Measurements from ENCODE around the gene HLCS. TPM values are rescaled to one million over a fixed set of nuclear protein-coding genes. Genes with fewer than 3 reads are reported as not detected.

The HLCS gene
- total RNA-seq, 6 experiments from 2014 or later: 20.3 to 24.5 (median 22.2) TPM

- Mint-ChIP-seq H3K27me3 (ENCODE audit: insufficient read depth) (peaks cover 3% of the 10 kb centered on the region), H3K27ac (peak overlapping the region; percentile 38; the same call in 1 of the 2 replicates), H3K36me3 (ENCODE audit: low read depth) (peaks cover 45% of the 10 kb centered on the region), H3K4me3 (no peak overlapping the region), H3K4me1 (ENCODE audit: low read depth) (peaks cover 32% of the 10 kb centered on the region; the same call in 1 of the 2 replicates), H3K9me3 (peaks cover 17% of the 10 kb centered on the region)
- DNase-seq: no peak
- TF ChIP-seq CTCF (IDR thresholded peaks at IDR 0.05): no peak
Measured at GRCh38 chr21:36883532-36884486, 82.7 kb downstream of the HLCS start.

- peaks cover 32% of the 10 kb centered on the region; the same call in 1 of the 2 replicates for H3K4me1 Mint-ChIP-seq (ENCODE audit: low read depth)
- peaks cover 3% of the 10 kb centered on the region for H3K27me3 Mint-ChIP-seq (ENCODE audit: insufficient read depth)
- no peak for DNase-seq
- no peak for TF ChIP-seq CTCF (IDR thresholded peaks at IDR 0.05)
- H3K4me3 Mint-ChIP-seq: no peak overlapping the region
- peaks cover 27% of the 10 kb centered on the region for H3K9me3 Mint-ChIP-seq
- peaks cover 50% of the 10 kb centered on the region for H3K36me3 Mint-ChIP-seq (ENCODE audit: low read depth)
- no peak overlapping the region for H3K27ac Mint-ChIP-seq
Measured at GRCh38 chr21:36882776-36883175, 83.7 kb downstream of the HLCS start.

- no peak for DNase-seq
- H3K4me1 Mint-ChIP-seq (ENCODE audit: low read depth): peaks cover 32% of the 10 kb centered on the region; the same call in 1 of the 2 replicates
- peaks cover 3% of the 10 kb centered on the region for H3K27me3 Mint-ChIP-seq (ENCODE audit: insufficient read depth)
- no peak for TF ChIP-seq CTCF (IDR thresholded peaks at IDR 0.05)
- peaks cover 60% of the 10 kb centered on the region for H3K36me3 Mint-ChIP-seq (ENCODE audit: low read depth)
- H3K27ac Mint-ChIP-seq: peak overlapping the region; percentile 56; the same call in 1 of the 2 replicates
- H3K4me3 Mint-ChIP-seq: no peak overlapping the region; the same call in 1 of the 2 replicates
- H3K9me3 Mint-ChIP-seq: peaks cover 33% of the 10 kb centered on the region
Measured at GRCh38 chr21:36881228-36881627, 85.2 kb downstream of the HLCS start.

GRCh38 chr21:36879827-36880226 is 86.6 kb downstream of the HLCS start:
- peaks cover 33% of the 10 kb centered on the region for H3K9me3 Mint-ChIP-seq
- peaks cover 3% of the 10 kb centered on the region for H3K27me3 Mint-ChIP-seq (ENCODE audit: insufficient read depth)
- H3K27ac Mint-ChIP-seq: no peak overlapping the region
- no peak overlapping the region for H3K4me3 Mint-ChIP-seq
- TF ChIP-seq CTCF (IDR thresholded peaks at IDR 0.05): no peak
- H3K4me1 Mint-ChIP-seq (ENCODE audit: low read depth): peaks cover 32% of the 10 kb centered on the region; the same call in 1 of the 2 replicates
- H3K36me3 Mint-ChIP-seq (ENCODE audit: low read depth): peaks cover 53% of the 10 kb centered on the region
- no peak for DNase-seq

GRCh38 chr21:36877741-36878140 is 88.7 kb downstream of the HLCS start:
- no peak for DNase-seq
- Mint-ChIP-seq H3K27ac (no peak overlapping the region), H3K27me3 (ENCODE audit: insufficient read depth) (peaks cover 3% of the 10 kb centered on the region), H3K36me3 (ENCODE audit: low read depth) (peaks cover 32% of the 10 kb centered on the region), H3K4me1 (ENCODE audit: low read depth) (peaks cover 34% of the 10 kb centered on the region), H3K4me3 (no peak overlapping the region), H3K9me3 (peaks cover 16% of the 10 kb centered on the region)
- TF ChIP-seq CTCF (IDR thresholded peaks at IDR 0.05): no peak

Measured in HFFc6 (cell line).